HG03159 (cell line): ENCODE results near the gene CCDC120.

Experiments
- ATAC-seq: cut with Tn5 transposase; IDR thresholded peaks from one replicate; pipeline ENCODE4 v1.9.1; 2021; ENCODE audit warnings: mild to moderate bottlenecking, moderate library complexity; ENCODE audit not compliant: unreplicated experiment

CCDC120 gene

DNA sequence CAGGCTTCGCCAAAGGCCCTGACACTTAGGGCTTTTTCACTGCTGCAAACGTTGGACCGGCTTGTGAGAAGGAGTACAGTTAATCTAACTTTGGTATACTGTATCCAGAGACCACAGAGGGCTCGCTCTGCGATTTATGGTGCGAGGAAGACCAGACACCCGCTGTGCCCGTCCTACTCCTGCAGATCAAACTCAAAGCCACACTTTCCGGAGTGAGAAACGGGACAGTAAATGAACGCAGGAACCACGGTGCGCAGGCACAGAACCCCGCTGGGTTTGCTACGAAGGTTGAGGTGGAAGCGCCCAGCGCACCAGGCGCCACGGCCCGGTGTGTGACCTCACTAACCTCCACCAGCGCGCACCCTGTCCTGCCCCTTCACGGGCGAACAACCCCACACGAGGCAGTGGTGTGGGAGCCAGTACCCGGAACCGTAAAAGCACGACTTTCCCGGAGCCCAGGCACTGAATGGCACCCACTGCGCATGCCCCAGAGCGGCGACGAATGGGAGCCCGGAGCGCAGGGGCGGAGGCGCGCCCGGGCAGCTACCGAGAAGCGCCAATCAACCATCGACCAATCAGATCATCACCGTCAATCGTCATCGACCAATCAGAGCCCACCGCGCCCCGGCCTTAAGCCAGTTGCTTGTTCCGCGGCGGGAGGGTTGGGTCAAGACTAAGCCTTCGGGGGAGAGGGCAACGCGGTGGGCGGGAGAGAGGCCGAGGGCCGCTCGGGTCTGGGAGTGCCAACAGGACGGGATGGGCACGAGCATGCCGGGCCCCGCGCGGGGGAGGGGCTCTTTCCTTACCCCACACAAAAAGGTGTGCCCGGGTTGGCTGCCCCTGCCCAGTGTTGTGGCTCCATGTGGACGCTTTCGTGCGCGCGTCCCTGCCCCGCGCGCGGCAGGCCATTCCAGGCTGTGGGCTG, 42.2 kb downstream of the CCDC120 start:
- peak; percentile 93 for ATAC-seq

DNA sequence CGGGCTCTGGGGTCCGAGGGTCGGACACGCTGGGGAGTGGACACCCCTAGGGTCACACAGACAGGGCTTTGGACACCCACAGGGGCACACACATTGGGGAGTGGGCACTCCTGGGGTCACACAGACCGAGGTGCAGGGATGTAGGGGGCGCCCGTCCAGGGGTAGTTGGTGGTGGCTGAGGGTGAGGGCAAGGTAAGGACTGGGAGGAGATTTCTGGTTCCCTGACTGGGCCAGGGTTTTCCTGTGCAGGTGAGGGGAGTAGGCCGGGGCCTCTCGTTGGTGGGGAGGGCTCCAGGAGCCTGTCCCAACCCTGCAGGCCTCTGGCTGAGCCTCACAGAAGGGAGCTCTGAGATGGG, 42.8 kb downstream of the CCDC120 start:
- peak; percentile 6 for ATAC-seq

DNA sequence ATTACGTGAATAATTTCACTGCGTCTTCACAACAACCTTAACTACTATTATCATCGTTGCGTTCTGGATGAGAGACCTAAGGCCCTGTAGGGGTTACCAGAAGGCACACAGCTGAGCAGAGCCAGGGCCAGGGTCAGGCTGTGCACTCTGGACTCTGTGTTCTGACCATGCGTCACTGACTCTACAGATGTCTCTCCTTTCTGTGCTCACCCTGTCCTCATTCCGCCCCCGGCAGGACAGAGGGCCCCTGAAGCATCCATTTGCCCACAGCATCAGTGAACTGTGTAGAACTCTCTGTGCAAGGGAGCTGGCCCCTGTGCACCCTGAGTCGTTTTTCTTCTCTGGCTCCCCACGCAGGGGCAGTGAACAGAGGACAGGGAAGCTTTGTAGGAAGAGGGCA, 43.4 kb downstream of the CCDC120 start:
- no peak for ATAC-seq

DNA sequence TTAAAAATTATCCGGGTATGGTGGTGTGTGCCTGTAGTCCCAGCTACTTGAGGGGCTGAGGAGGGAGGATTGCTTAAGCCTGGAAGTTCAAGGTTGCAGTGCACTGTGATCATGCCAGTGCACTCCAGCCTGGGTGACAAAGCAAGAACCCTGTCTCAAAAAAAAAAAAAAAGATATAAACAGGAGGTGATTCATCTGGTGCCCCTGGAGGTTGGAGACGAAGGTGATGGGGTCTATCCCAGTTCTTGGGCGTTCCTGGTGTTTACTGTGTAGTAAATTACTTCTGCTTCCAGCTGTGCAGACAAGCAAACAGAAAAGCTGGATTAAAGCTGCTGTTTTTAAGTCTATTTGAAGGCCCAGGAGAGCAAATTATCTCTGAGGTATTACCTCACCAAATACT, 44.8 kb downstream of the CCDC120 start:
- ATAC-seq: no peak

DNA sequence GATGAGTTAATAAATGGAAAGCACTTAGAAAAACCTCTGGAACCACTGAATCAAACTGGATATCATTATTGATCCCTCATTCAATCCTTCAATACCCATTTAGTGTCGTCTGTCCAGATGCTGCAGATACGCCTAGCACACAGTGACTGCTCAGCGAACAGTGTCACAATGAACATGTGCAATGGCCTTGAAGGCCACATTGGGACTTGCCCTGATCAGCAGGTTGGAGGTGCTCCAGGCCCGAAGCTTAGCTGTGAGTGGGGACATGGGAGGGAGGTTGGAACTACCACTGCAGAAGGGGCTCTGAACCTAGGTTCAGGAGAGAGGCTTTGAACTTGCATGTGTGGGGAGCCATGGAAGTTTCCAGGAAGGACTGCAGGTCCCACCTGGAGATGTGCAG, 47.5 kb downstream of the CCDC120 start:
- no peak for ATAC-seq

DNA sequence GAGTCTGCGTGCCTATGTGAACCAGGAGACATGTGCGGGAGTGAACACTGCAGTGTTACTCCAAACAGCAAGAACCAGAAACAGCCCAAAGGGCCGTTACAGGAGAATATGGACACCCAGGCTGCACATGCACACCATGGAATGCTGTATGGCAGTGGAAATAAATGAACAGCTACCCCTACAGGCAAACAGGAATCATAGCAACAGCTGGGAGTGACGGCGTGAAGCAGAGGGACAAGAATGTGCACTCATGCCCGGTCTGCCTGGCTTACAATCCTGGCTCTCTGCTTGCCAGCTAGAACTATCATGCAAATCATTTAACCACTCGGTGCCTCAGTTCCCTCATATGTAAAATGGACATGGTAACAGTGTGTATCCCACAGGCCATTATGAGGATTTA, 48.1 kb downstream of the CCDC120 start:
- no peak for ATAC-seq

DNA sequence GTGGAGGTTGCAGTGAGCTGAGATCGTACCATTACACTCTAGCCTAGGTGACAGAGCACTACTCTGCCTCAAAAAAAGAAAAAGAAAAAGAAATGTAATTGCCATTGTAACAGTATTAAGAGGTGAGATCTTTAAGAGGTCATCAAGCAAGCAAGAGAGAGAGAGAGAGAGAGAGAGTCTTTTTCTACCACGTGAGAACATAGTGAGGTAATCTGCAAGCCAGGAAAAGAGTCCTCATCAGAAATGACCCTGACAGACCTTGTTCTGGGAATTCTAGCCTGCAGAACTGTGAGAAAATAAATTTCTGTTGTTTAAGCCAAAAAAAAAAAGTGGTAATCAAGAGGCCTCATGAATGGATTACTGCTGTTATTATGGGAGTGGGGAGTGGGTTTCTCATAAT, 49.8 kb downstream of the CCDC120 start:
- no peak for ATAC-seq

DNA sequence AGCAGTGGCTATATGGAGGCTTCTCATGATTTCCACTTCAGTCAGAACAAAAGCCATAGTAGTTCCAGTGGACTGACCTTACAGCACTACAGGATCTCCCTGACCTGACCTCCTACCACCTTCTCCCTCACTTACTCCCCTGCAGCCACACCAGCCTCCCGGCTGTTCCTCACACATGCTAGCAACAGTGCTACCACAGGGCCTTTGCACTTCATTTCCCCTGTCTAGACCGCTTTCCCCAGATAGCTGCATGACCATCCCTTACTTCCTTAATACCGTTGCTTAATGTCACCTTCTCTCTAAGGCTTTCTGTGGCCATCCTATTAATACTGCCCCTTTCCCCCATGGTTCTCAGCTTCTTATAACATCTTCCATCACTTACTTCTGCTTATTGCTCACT, 51.6 kb downstream of the CCDC120 start:
- ATAC-seq: no peak

DNA sequence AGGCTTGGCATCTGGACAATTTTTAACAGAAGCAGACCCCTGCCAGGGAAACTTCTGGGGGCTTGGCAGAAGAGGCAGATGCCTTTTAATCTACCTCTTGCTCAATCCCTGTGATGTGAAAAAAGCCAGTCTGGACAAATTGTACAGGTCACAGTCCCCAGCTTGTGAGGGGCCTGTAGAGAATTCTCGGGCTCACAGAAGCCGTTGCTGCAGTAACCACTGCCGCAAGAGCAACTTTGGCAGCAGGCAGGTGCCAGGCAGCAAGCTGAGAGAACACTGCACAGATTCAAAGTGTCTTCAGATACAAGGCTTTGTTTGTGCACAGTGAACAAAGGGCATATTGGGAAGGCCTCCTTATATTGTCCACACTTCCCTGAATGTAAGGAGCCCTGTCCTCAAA, 53.0 kb downstream of the CCDC120 start:
- ATAC-seq: no peak

DNA sequence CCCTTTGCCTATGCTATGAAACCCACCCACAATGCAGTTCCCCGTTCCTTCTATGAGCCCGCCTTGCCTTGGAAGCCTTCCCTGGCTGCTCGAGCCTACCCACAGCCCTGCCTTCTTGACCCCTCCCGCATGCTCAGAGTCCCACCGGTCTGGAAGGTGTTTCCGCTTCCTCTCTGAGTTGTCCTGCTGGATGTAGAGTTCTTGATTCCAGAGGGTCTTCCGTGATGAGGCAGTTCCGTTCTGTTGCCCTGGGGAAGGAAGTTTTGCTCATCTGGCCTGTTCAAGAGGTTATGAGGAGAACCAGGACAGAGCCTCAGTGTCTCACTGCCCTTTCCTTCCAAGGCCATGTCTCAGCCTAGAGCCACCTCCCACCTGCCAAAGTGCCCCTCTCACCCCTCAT, 57.3 kb downstream of the CCDC120 start:
- no peak for ATAC-seq

DNA sequence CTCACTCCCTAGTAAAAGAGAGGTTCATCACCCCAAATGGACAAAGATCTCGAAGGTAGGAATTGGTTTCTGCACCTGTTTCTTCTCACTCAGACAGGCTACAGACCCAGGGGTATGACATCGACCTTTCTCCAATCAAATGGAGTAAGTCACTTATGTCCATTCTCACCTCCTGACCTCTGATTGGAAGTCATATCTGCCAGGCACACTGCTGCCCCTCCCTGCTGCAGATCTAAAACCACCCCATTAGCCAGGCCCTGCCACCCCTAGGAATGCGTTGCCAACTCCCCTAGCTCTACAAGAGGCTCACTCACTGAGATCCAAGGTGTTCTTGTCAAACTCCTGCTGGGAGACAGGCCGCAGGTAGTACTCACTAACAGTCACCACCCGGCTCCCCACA, 57.9 kb downstream of the CCDC120 start:
- ATAC-seq: no peak

DNA sequence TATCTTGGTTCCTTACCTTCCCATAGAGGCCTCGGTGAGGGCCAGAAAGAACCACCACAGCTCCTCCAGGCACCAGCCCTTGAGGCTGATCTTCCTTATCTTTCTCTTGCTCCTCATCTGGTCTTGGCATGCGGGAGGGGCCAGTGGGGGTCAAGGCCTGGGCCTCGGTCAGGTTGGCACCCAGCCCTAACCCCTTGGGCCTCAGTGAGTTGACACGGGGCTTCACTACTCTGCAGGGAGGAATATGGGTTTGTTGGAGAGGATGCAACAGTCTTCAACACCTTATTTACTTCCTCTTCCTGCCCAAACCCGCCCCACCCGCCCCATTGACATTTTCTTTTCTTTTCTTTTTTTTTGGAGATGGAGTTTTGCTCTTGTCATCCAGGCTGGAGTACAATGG, 58.8 kb downstream of the CCDC120 start:
- ATAC-seq: no peak
